Mesenchymal stem cell (in vitro differentiated cells and primary cell): Measurements from ENCODE around the gene PADI4.
"Not testable (repeated sequence)": the region's sequence is repeated elsewhere in the genome, so short reads cannot be mapped to it uniquely, and the experiment has no call there.

Source experiments
- DNase-seq: peaks from one replicate; pipeline ENCODE4 v3.0.0-alpha.2; 2013
- H2AFZ ChIP-seq: one replicate; pipeline ENCODE4 v1.6.1; 2013; ENCODE audit warnings: low read depth, mild to moderate bottlenecking, control low read depth, inconsistent platforms, low read length, moderate library complexity
- H2AK5ac ChIP-seq: 2 replicates; pipeline ENCODE4 v1.6.1; 2013; ENCODE audit warnings: low read length, moderate library complexity, mild to moderate bottlenecking, inconsistent platforms; ENCODE audit not compliant: severe bottlenecking
- H2BK120ac ChIP-seq: one replicate; pipeline ENCODE4 v1.6.1; 2013; ENCODE audit warnings: low read depth, mild to moderate bottlenecking, inconsistent platforms, low read length, moderate library complexity
- H2BK12ac ChIP-seq, 2 experiments: one replicate each; pipeline ENCODE4 v1.6.1; 2013; ENCODE audit warnings: inconsistent platforms in 2 of 2, low read length in 2 of 2, mild to moderate bottlenecking in 2 of 2, moderate library complexity in 2 of 2, control low read depth in 1 of 2
- H2BK15ac ChIP-seq: one replicate; pipeline ENCODE4 v1.6.1; 2013; ENCODE audit warnings: mild to moderate bottlenecking, low read depth, inconsistent platforms; ENCODE audit not compliant: poor library complexity, severe bottlenecking
- H2BK5ac ChIP-seq: 2 replicates; pipeline ENCODE4 v1.6.1; 2013; ENCODE audit warnings: low read depth, mild to moderate bottlenecking, low read length, control low read depth, inconsistent platforms; ENCODE audit not compliant: poor library complexity, severe bottlenecking
- H3K14ac ChIP-seq, 2 experiments: one replicate each; pipeline ENCODE4 v1.6.1; 2013; ENCODE audit warnings: inconsistent platforms in 2 of 2, low read length in 2 of 2, control low read depth in 1 of 2, mild to moderate bottlenecking in 1 of 2, moderate library complexity in 1 of 2
- H3K18ac ChIP-seq, 2 experiments: one replicate each; pipeline ENCODE4 v1.6.1; 2013; ENCODE audit warnings: inconsistent platforms in 2 of 2, low read length in 2 of 2, control low read depth in 1 of 2, low read depth in 1 of 2, mild to moderate bottlenecking in 1 of 2
- H3K23ac ChIP-seq, 2 experiments: one replicate each; pipeline ENCODE4 v1.6.1; 2013; ENCODE audit warnings: inconsistent platforms in 2 of 2, low read length in 2 of 2, mild to moderate bottlenecking in 2 of 2, moderate library complexity in 2 of 2, control low read depth in 1 of 2
- H3K27ac ChIP-seq: 2 replicates; pipeline ENCODE4 v1.5.1; 2013; ENCODE audit warnings: mild to moderate bottlenecking, moderate library complexity, low read length, control low read depth, inconsistent platforms; ENCODE audit not compliant: poor library complexity, severe bottlenecking
- H3K27me3 ChIP-seq, 2 experiments: 2 replicates each; pipeline versions ENCODE4 v1.6.1 to v1.7.0; 2013; ENCODE audit warnings: low read length in 2 of 2, mild to moderate bottlenecking in 2 of 2, moderate library complexity in 2 of 2, control low read depth in 1 of 2, inconsistent platforms in 1 of 2; ENCODE audit not compliant: control insufficient read depth in 1 of 2, insufficient read depth in 1 of 2
- H3K36me3 ChIP-seq, 2 experiments: 2 replicates each; pipeline versions ENCODE4 v1.6.1 to v1.7.0; 2013; ENCODE audit warnings: low read length in 2 of 2, control low read depth in 1 of 2, inconsistent platforms in 1 of 2, low read depth in 1 of 2, mild to moderate bottlenecking in 1 of 2; ENCODE audit not compliant: insufficient read depth in 2 of 2, control insufficient read depth in 1 of 2
- H3K4ac ChIP-seq, 2 experiments: one replicate each; pipeline ENCODE4 v1.6.1; 2013; ENCODE audit warnings: inconsistent platforms in 2 of 2, low read length in 2 of 2, mild to moderate bottlenecking in 2 of 2, moderate library complexity in 2 of 2, control low read depth in 1 of 2, low read depth in 1 of 2
- H3K4me1 ChIP-seq: 2 replicates; pipeline ENCODE4 v1.6.1; 2013; ENCODE audit warnings: low read depth, low read length, control low read depth; ENCODE audit not compliant: control insufficient read depth, insufficient read depth
- H3K4me2 ChIP-seq: 2 replicates; pipeline ENCODE4 v1.6.1; 2013; ENCODE audit warnings: low read length, mild to moderate bottlenecking, inconsistent platforms; ENCODE audit not compliant: poor library complexity, severe bottlenecking
- H3K4me3 ChIP-seq, 2 experiments: 2 replicates each; pipeline versions ENCODE4 v1.5.1 to v1.7.0; 2013; ENCODE audit warnings: low read length in 2 of 2, mild to moderate bottlenecking in 2 of 2, control low read depth in 1 of 2, low read depth in 1 of 2; ENCODE audit not compliant: insufficient read depth in 1 of 2
- H3K79me1 ChIP-seq: replicated peaks from 2 replicates; pipeline ENCODE4 v1.6.1; 2013; ENCODE audit warnings: mild to moderate bottlenecking, control low read depth, low read length, inconsistent platforms; ENCODE audit not compliant: poor library complexity, severe bottlenecking
- H3K9ac ChIP-seq: 2 replicates; pipeline ENCODE4 v1.7.0; 2013; ENCODE audit warnings: mild to moderate bottlenecking, low read length, moderate library complexity
- H3K9me3 ChIP-seq: 2 replicates; pipeline ENCODE4 v1.7.0; 2013; ENCODE audit warnings: mild to moderate bottlenecking, low read length; ENCODE audit not compliant: control insufficient read depth
- H4K8ac ChIP-seq: one replicate; pipeline ENCODE4 v1.6.1; 2013; ENCODE audit warnings: inconsistent platforms, mild to moderate bottlenecking, low read length, moderate library complexity
- H4K91ac ChIP-seq: one replicate; pipeline ENCODE4 v1.6.1; 2013; ENCODE audit warnings: mild to moderate bottlenecking, low read length, inconsistent platforms
- WGBS: methylation state at CpG from one replicate; pipeline ENCODE4 v1.1.7; 2013; ENCODE audit warnings: mixed read lengths; 5-methylcytosine and 5-hydroxymethylcytosine counted together

The PADI4 gene

DNA sequence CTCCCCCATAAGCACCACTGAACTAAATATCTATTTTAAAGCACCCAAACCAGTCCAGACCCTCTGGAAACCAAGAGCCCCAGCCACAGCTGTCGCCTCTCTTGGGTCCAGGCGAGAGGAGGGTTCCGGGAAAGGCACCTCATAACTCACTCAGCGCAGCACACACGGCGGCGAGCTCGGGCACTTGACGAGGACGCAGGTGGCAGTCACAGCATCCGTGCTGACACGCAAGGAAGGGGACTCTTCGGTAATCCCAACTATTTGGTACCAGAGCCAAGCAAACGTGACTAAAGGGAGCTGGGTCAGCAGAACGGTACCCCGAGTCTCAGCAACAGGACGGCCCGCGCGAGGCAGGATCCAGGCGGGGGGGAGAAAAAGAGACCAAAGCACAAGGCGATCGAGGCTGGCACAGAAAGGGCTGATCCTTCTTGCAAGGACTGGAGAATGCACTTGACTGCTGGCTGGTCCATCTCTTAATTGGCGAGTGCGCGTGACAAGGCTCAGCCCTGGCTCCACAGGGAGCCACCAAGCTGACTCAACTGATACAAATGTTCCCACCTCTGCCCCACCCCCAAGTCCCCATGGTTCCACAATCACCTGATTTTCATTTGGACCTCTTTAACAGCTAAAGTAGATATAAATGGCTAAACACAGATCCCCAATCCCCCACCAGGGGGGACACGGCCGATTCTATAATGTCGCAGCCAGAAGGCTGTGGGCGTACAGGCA is 100.0 kb downstream of the PADI4 start:
- H2AFZ ChIP-seq, H4K91ac ChIP-seq, H3K9ac ChIP-seq, H3K9me3 ChIP-seq, H3K4ac ChIP-seq, H3K4me2 ChIP-seq, H2BK15ac ChIP-seq, H2BK12ac ChIP-seq, H3K18ac ChIP-seq, H2BK5ac ChIP-seq, H3K23ac ChIP-seq, H2BK120ac ChIP-seq, DNase-seq, H3K14ac ChIP-seq, H3K4me3 ChIP-seq, H2AK5ac ChIP-seq, H3K27ac ChIP-seq, H4K8ac ChIP-seq, H3K27me3 ChIP-seq: not testable (repeated sequence)
- peaks cover 25% of the 10 kb centered on the region for H3K4me1 ChIP-seq
- H3K79me1 ChIP-seq: peaks cover 41% of the 10 kb centered on the region
- peaks cover 63 to 66% of the 10 kb centered on the region in 2 experiments for H3K36me3 ChIP-seq
- WGBS: 96% methylated on average over 30 of the region's 30 CpGs

DNA sequence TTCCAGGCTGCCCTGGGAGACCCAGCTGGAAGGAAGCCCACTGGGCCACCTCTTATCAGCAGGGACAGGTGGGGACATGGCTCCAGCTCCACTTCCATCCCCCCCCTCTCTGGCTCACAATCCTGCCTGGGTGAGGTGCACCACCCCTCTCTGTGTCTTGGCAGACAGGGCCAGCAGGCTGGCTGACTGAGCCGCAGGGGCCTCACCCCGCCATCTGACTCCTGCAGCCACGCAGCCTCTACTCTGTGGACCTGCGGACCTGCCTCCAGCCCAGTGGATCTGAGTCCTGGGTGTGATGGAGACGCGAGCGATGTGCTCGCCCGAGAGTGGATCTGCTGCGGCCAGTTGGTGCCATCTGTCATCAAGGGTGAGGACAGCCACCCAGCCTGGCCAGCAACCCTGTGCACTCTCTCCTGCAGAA is 101.4 kb downstream of the PADI4 start:
- H3K4ac ChIP-seq: no peak overlapping the region
- H3K14ac ChIP-seq: no peak overlapping the region
- no peak overlapping the region for H4K8ac ChIP-seq
- H3K27ac ChIP-seq: no peak overlapping the region
- 98% methylated on average over 10 of the region's 10 CpGs for WGBS
- no peak overlapping the region for H2BK5ac ChIP-seq
- H3K9me3 ChIP-seq: no peaks in the 10 kb centered on the region
- H3K9ac ChIP-seq: no peak overlapping the region
- H3K18ac ChIP-seq: no peak overlapping the region
- no peak overlapping the region for H3K23ac ChIP-seq
- H3K79me1 ChIP-seq: peaks cover 48% of the 10 kb centered on the region
- no peak overlapping the region for H2AFZ ChIP-seq
- H3K4me1 ChIP-seq: peaks cover 23% of the 10 kb centered on the region
- H2BK120ac ChIP-seq: no peak overlapping the region
- H2BK12ac ChIP-seq: no peak overlapping the region
- no peak overlapping the region for H3K4me2 ChIP-seq
- H4K91ac ChIP-seq: no peak overlapping the region
- H3K27me3 ChIP-seq: no peaks in the 10 kb centered on the region
- no peak overlapping the region for H3K4me3 ChIP-seq
- DNase-seq: no peak
- H2AK5ac ChIP-seq: no peak overlapping the region
- H2BK15ac ChIP-seq: no peak overlapping the region
- peaks cover 76 to 79% of the 10 kb centered on the region in 2 experiments for H3K36me3 ChIP-seq

DNA sequence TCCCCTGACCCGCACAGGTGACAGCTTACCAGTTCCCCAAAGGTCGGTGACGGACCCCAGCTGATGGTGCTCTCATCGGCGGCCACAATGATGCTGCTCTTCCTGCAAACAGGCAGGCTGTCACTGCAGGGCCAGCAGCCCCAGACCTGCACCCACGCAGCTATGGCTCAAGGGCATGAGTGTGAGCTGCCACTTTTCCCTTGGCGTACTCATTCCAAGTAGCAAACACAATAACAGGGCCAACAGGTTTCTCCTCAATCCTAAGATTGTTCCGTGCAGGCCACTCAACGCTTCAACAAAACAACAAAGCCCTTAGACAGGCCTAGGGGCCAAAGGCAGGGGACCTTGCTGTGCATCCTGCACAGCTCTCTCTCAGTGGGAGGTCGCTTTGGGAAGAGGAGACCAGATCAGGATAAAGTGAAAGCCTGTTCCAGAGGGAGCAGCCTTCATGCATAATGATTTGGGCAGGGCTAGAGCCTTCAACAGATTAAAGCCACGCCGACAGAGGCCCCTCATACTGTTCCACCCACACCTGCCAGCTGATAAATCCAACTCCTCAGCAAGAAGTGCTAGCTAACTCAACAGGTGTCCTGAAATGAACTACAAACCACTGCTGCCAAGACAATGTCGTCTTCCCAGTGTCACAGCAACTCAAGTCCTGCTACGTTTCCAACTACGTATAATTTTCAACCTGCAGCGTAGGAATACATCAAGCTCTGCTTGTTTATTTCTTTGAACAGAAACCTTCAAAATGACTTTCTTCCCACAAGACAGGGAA is 104.3 kb downstream of the PADI4 start:
- Histone ChIP-seq H2AK5ac (no peak overlapping the region), H3K27me3 (no peaks in the 10 kb centered on the region), H2BK120ac (no peak overlapping the region), H2BK5ac (no peak overlapping the region), H4K8ac (no peak overlapping the region), H3K4me2 (no peak overlapping the region), H3K9me3 (no peaks in the 10 kb centered on the region), H3K79me1 (peaks cover 57% of the 10 kb centered on the region), H3K27ac (no peak overlapping the region), H3K4me1 (peaks cover 13% of the 10 kb centered on the region), H3K9ac (no peak overlapping the region), H3K18ac (no peak overlapping the region), H3K23ac (no peak overlapping the region), H3K4ac (no peak overlapping the region), H3K4me3 (no peak overlapping the region), H3K36me3 (peaks cover 84 to 98% of the 10 kb centered on the region in 2 experiments), H2BK12ac (no peak overlapping the region), H3K14ac (no peak overlapping the region), H4K91ac (no peak overlapping the region), H2BK15ac (no peak overlapping the region), H2AFZ (no peak overlapping the region)
- 96% methylated on average over 16 of the region's 16 CpGs for WGBS
- DNase-seq: no peak
